Measurements from ENCODE around the gene UCP3.

The UCP3 gene

GRCh38 chr11:74014880-74015279 is 6.0 kb upstream of the UCP3 start:
- H3K9me3 ChIP-seq (ENCODE audit: control insufficient read depth, low read length): no peaks in the 10 kb centered on the region
- H3K27me3 ChIP-seq (ENCODE audit: control insufficient read depth, insufficient read depth, low read length): no peaks in the 10 kb centered on the region
- H3K4me2 ChIP-seq (ENCODE audit: low read length): no peak overlapping the region
- no peaks in the 10 kb centered on the region for H3K79me2 ChIP-seq
- no peak overlapping the region for H3K27ac ChIP-seq
- no peak for TF ChIP-seq CTCF (IDR thresholded peaks at IDR 0.05)
- no peaks in the 10 kb centered on the region for H3K4me1 ChIP-seq
- H2AFZ ChIP-seq: no peak overlapping the region
- H3K4me3 ChIP-seq (ENCODE audit: low read depth, low read length): no peak overlapping the region
- no peaks in the 10 kb centered on the region for H3K36me3 ChIP-seq (ENCODE audit: control insufficient read depth, insufficient read depth, low read length)
- no peak overlapping the region for H3K9ac ChIP-seq

GRCh38 chr11:74013141-74013540 is 4.3 kb upstream of the UCP3 start:
- no peak for TF ChIP-seq CTCF (IDR thresholded peaks at IDR 0.05)
- Histone ChIP-seq H2AFZ (no peak overlapping the region), H3K27ac (no peak overlapping the region), H3K4me1 (no peaks in the 10 kb centered on the region), H3K79me2 (no peaks in the 10 kb centered on the region), H3K4me2 (ENCODE audit: low read length) (no peak overlapping the region), H3K27me3 (ENCODE audit: control insufficient read depth, insufficient read depth, low read length) (no peaks in the 10 kb centered on the region), H3K36me3 (ENCODE audit: control insufficient read depth, insufficient read depth, low read length) (no peaks in the 10 kb centered on the region), H3K9ac (no peak overlapping the region), H3K4me3 (ENCODE audit: low read depth, low read length) (no peak overlapping the region), H3K9me3 (ENCODE audit: control insufficient read depth, low read length) (no peaks in the 10 kb centered on the region)

- no peak overlapping the region for H3K27ac ChIP-seq
- no peak overlapping the region for H3K4me2 ChIP-seq (ENCODE audit: low read length)
- no peak overlapping the region for H3K4me3 ChIP-seq (ENCODE audit: low read depth, low read length)
- no peak overlapping the region for H2AFZ ChIP-seq
- H3K79me2 ChIP-seq: no peaks in the 10 kb centered on the region
- no peaks in the 10 kb centered on the region for H3K4me1 ChIP-seq
- no peak for TF ChIP-seq CTCF (IDR thresholded peaks at IDR 0.05)
- H3K9ac ChIP-seq: no peak overlapping the region
- no peaks in the 10 kb centered on the region for H3K9me3 ChIP-seq (ENCODE audit: control insufficient read depth, low read length)
- H3K36me3 ChIP-seq (ENCODE audit: control insufficient read depth, insufficient read depth, low read length): no peaks in the 10 kb centered on the region
- H3K27me3 ChIP-seq (ENCODE audit: control insufficient read depth, insufficient read depth, low read length): no peaks in the 10 kb centered on the region
Measured at GRCh38 chr11:74012074-74012809, 3.4 kb upstream of the UCP3 start.

GRCh38 chr11:74011360-74012073 is 2.6 kb upstream of the UCP3 start:
- no peak overlapping the region for H3K27ac ChIP-seq
- H3K4me2 ChIP-seq (ENCODE audit: low read length): no peak overlapping the region
- H3K4me3 ChIP-seq (ENCODE audit: low read depth, low read length): no peak overlapping the region
- H3K27me3 ChIP-seq (ENCODE audit: control insufficient read depth, insufficient read depth, low read length): no peaks in the 10 kb centered on the region
- H3K36me3 ChIP-seq (ENCODE audit: control insufficient read depth, insufficient read depth, low read length): no peaks in the 10 kb centered on the region
- no peak overlapping the region for H3K9ac ChIP-seq
- H3K79me2 ChIP-seq: no peaks in the 10 kb centered on the region
- H3K9me3 ChIP-seq (ENCODE audit: control insufficient read depth, low read length): no peaks in the 10 kb centered on the region
- H3K4me1 ChIP-seq: no peaks in the 10 kb centered on the region
- H2AFZ ChIP-seq: no peak overlapping the region
- no peak for TF ChIP-seq CTCF (IDR thresholded peaks at IDR 0.05)

Measured in parathyroid adenoma (tissue), 2 donors.